ENCODE results near the gene THBS2.

Gene THBS2

DNA sequence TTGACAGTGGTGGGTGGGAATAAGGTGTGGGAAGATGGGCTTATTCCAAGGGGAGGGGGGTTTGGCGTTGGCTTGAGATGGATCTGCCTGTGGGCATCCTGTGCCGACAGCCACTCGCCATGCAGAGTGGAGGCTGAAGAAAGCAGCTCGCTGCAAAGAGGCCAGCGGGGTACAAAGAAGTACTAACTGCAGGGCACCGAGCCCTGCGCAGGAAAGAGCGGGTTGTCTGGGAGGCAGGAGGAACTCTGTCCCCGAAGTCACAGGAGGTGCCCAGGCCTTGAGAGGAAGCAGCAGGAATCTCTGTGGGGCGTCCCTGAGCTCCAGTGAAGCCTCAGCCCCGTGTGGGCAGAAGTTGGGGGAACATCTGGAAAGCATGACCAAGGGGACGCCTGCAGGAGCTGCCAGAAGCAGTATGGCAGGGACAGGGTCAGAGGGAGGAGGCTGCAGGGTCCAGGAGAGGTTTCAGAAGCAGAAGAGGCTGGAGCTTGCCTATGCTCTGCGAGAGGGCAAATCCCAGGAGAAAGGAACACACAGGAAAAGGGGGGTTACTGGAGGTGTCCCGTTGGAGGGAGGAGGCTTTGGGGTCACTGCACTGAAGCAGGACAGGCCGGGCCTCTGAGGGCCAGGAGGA is 77.2 kb downstream of the THBS2 start:
- DNase-seq (ENCODE audit: low spot score): no peak
- TF ChIP-seq, protein P1, sequence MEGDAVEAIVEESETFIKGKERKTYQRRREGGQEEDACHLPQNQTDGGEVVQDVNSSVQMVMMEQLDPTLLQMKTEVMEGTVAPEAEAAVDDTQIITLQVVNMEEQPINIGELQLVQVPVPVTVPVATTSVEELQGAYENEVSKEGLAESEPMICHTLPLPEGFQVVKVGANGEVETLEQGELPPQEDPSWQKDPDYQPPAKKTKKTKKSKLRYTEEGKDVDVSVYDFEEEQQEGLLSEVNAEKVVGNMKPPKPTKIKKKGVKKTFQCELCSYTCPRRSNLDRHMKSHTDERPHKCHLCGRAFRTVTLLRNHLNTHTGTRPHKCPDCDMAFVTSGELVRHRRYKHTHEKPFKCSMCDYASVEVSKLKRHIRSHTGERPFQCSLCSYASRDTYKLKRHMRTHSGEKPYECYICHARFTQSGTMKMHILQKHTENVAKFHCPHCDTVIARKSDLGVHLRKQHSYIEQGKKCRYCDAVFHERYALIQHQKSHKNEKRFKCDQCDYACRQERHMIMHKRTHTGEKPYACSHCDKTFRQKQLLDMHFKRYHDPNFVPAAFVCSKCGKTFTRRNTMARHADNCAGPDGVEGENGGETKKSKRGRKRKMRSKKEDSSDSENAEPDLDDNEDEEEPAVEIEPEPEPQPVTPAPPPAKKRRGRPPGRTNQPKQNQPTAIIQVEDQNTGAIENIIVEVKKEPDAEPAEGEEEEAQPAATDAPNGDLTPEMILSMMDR (IDR thresholded peaks at IDR 0.05; ENCODE audit: extremely low read depth, insufficient read depth, missing control alignments): no peak
- in situ Hi-C loops (cut with MboI; ENCODE audit: low pct_unique_long_range_greater_than_20kb, low sequenced_read_pairs, unreplicated experiment): no loop called here

DNA sequence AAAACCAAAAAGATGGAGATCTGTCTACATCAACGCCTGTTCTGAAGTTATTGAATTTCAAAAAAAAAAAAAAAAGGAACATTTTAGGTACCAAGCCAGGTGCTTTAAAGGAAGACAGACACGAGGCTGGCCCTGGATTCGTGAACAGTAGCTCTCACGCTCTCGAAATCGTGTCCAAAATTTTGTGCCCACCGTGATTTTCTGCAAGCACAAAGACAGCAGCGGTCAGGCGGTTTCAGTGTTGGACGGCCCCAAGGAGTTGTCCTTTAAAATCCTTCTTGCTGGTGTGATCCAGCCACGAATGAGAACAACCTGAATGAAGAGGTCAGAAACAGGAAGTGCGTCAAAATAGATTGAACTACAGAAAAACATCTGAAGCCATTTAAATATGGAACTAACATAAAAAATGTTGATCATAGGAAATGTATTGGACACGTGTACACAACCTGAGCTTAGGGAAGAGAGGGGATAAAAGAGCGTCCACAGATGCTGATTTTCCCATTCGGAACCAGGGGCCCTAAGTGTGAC is 78.2 kb downstream of the THBS2 start:
- TF ChIP-seq, protein P1 (IDR thresholded peaks at IDR 0.05; ENCODE audit: extremely low read depth, insufficient read depth, missing control alignments): no peak
- in situ Hi-C loops (cut with MboI; ENCODE audit: low pct_unique_long_range_greater_than_20kb, low sequenced_read_pairs, unreplicated experiment): no loop called here
- no peak for DNase-seq (ENCODE audit: low spot score)

DNA sequence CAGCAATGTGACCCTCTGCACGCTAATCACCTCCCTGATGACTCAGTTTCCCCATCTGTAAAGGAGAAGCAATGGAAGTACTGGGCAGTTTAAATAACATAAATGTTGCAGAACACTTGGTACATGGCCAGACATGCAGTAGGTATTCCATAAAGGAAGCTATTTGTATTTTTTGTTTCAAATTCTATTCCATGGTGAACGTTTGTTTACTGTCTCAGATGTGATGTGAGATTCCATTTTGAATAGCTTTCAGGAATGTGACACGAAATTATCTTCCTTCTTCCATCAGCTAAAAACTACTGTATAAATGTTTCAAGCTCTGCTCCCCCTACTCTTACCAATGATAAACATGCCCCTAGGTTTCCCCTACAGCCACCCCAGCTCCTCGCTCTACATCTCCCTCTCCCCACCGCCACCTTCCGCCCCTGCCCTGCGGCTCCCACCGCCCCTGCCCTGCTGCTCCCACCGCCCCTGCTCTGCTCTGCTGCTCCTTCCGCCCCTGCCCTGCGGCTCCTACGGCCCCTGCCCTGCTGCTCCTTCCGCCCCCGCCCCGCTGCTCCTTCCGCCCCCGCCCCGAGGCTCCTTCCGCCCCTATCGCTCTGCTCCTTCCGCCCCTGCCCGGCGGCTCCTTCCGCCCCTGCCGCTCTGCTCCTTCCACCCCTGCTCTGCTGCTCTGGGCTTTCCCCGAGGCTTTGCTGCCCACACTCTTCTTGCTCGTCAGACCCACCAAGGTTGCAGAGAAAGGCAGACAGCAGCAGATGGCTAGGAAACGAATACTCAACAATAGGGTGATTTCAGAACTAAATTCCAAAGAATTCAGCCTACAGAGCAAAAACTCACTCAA is 78.9 kb downstream of the THBS2 start:
- in situ Hi-C loops (cut with MboI; ENCODE audit: low pct_unique_long_range_greater_than_20kb, low sequenced_read_pairs, unreplicated experiment): no loop called here

DNA sequence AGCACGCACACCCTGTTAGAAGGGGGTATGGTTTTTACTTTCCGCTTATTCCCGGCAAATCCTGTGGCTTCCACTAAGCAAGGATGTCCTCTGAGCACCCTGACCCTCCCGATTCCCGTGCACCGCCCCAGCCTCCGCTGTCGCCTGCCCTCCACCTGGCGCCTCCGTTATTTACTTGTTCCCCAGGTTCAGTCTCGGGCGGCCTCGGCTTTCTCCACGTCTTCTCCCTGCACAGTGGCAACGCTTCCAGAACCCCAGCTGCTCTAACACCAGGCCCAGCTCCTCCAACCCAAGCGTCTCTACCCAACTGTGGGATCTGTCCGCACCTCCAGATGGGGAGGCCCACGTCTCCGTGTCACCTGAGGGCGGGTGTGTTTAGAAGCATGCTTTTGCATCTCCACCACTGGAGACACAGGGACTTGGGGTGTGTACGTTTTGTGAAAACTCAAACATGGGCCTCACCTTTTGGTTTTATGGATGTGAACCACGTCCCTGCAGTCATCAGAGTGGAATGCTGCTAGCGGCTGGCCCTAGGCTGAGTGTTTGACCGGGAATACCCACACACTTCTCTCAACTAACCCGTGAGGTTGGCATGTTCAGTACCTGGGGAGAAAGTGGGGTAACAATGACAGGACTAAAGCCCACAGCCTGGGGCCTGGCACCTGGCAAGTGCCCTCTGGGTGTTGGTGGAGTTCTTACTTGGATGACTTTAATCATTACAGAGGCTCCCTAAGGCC is 79.9 kb downstream of the THBS2 start:
- TF ChIP-seq, protein P1 (IDR thresholded peaks at IDR 0.05; ENCODE audit: extremely low read depth, insufficient read depth, missing control alignments): no peak
- in situ Hi-C loops (cut with MboI; ENCODE audit: low pct_unique_long_range_greater_than_20kb, low sequenced_read_pairs, unreplicated experiment): no loop called here
- no peak for DNase-seq (ENCODE audit: low spot score)

More for the DNA sequence above, 78.9 kb downstream of the THBS2 start:
- TF ChIP-seq, protein P1 (IDR thresholded peaks at IDR 0.05; ENCODE audit: extremely low read depth, insufficient read depth, missing control alignments): no peak
- no peak for DNase-seq (ENCODE audit: low spot score)

DNA sequence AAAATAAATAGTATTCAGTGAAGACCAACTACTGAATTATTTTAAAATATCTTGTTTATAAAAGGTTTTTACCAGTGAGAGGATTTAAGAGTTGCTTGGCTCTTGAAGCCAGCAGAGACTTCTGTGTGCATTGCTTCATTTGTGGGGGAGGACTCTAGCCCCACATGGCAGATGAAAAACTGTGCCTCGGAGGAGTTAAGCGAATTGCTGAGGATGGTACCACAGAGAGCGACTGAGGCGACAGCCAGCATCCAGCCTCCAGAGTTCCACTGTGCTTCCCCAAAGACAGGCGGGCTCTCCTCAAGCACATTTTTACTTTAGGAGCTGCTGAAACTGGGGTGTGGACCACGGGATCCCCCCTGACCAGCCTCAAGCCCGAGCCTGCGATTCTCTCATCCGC is 80.7 kb downstream of the THBS2 start:
- in situ Hi-C loops (cut with MboI; ENCODE audit: low pct_unique_long_range_greater_than_20kb, low sequenced_read_pairs, unreplicated experiment): no loop called here
- no peak for DNase-seq (ENCODE audit: low spot score)
- TF ChIP-seq, protein P1 (IDR thresholded peaks at IDR 0.05; ENCODE audit: extremely low read depth, insufficient read depth, missing control alignments): no peak

DNA sequence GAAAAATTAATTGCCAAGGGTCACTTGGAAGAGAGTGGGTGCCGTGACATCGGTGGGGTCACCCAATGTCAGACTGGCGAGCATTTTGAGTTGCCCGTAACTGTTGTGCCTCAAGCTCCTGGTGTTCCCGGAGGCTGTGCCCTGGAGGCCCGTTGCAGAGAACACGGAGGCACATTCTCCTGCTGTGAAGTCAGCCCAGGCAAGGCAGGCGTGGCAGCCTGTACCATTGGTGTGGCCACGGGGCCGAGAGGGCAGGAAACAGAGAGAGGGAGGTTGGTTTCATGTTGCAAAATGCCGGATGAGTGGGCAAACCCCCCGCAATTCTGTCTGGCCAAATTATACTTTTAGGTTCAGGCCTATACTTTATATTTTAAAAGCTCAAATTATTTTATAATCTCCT is 81.2 kb downstream of the THBS2 start:
- in situ Hi-C loops (cut with MboI; ENCODE audit: low pct_unique_long_range_greater_than_20kb, low sequenced_read_pairs, unreplicated experiment): no loop called here
- DNase-seq (ENCODE audit: low spot score): no peak

More for the DNA sequence above, 81.2 kb downstream of the THBS2 start:
- TF ChIP-seq, protein P1 (IDR thresholded peaks at IDR 0.05; ENCODE audit: extremely low read depth, insufficient read depth, missing control alignments): no peak
